A549 (cell line): ENCODE data around the gene FRRS1L. TPM values are rescaled to one million over a fixed set of nuclear protein-coding genes. Genes with fewer than 3 reads are reported as not detected.

Source experiments
- ATAC-seq, 2 experiments: fragments of 200-7000 bp in 1 of 2; fragments of >200 bp in 1 of 2; cut with Nextera tagmentation in 1 of 2; cut with Tn5 transposase in 1 of 2; 3 replicates each; pipeline versions ENCODE4 v1.8.0 to v1.9.1; 2018 to 2020; ENCODE audit warnings: mild to moderate bottlenecking in 1 of 2, moderate library complexity in 1 of 2
- CTCF ChIA-PET: fragments of 300-600 bp; sonication (Branson Sonifier 250); formaldehyde crosslinking; extraction: SDS; loops from one replicate; lab custom pipeline; 2021; ENCODE audit warnings: antibody characterized with exemption, inconsistent platforms; lab: Yijun Ruan, JAX
- POLR2A ChIA-PET: fragments of 350-600 bp; formaldehyde crosslinking; extraction: SDS; loops from one replicate; lab custom pipeline; 2021; ENCODE audit warnings: antibody characterized with exemption, inconsistent platforms; lab: Yijun Ruan, JAX
- DNase-seq, 2 experiments: peaks; one replicate each; pipeline versions ENCODE4 v3.0.0 to v3.0.0-alpha.2; 2011 to 2016; ENCODE audit warnings: low read depth in 1 of 2, low spot score in 1 of 2
- FAIRE-seq: peaks from 2 replicates; lab custom pipeline; 2011; peaks lifted over from hg19 to GRCh38; lab: Jason Lieb, UNC
- H3K27ac ChIP-seq, 2 experiments: fragments of >200 bp; sonication (Bioruptor Twin); formaldehyde crosslinking; 3 replicates each; pipeline ENCODE4 v1.5.1; 2016 to 2017
- H3K4me1 ChIP-seq: fragments of >200 bp; sonication (Bioruptor Twin); formaldehyde crosslinking; 3 replicates; pipeline ENCODE4 v1.6.1; 2016
- H3K4me2 ChIP-seq: fragments of >200 bp; sonication (Bioruptor Twin); formaldehyde crosslinking; 3 replicates; pipeline ENCODE4 v1.6.1; 2016
- H3K4me3 ChIP-seq: fragments of >200 bp; sonication (Bioruptor Twin); formaldehyde crosslinking; 3 replicates; pipeline ENCODE4 v1.5.1; 2016
- H3K9me3 ChIP-seq: fragments of >200 bp; sonication (Bioruptor Twin); formaldehyde crosslinking; 3 replicates; pipeline ENCODE4 v1.6.1; 2016
- BCL3 ChIP-seq: fragments of >200 bp; sonication (Bioruptor Twin); formaldehyde crosslinking; IDR thresholded peaks from 3 replicates; pipeline ENCODE4 v1.6.1; 2016
- CBX8 ChIP-seq: fragments of 200-600 bp; sonication (generic); IDR thresholded peaks from 2 replicates; pipeline ENCODE4 v1.6.1; 2016
- CTCF ChIP-seq: fragments of >200 bp; sonication (Bioruptor Twin); formaldehyde crosslinking; IDR thresholded peaks from 3 replicates; pipeline ENCODE4 v1.5.1; 2016
- EHF ChIP-seq: fragments of 250-450 bp; sonication (Bioruptor Pico); IDR thresholded peaks from 2 replicates; pipeline ENCODE4 v1.5.0; 2020; ENCODE audit warnings: mild to moderate bottlenecking
- ELK1 ChIP-seq: fragments of 150-350 bp; IDR thresholded peaks from 2 replicates; pipeline ENCODE4 v1.6.1; 2014; ENCODE audit warnings: low read depth, mild to moderate bottlenecking, low read length
- EP300 ChIP-seq, 2 experiments: fragments of >200 bp; sonication (Bioruptor Twin); formaldehyde crosslinking; IDR thresholded peaks; 2 replicates in 1 of 2; 3 replicates in 1 of 2; pipeline ENCODE4 v1.6.1; 2016 to 2017
- ESRRA ChIP-seq: fragments of 150-350 bp; IDR thresholded peaks from 2 replicates; pipeline ENCODE4 v1.6.1; 2014; ENCODE audit warnings: mild to moderate bottlenecking, low read length, borderline replicate concordance
- FOSB ChIP-seq: fragments of 250-450 bp; sonication (Bioruptor Pico); IDR thresholded peaks from 2 replicates; pipeline ENCODE4 v1.5.0; 2020; ENCODE audit warnings: mild to moderate bottlenecking, moderate library complexity
- GATA3 ChIP-seq: IDR thresholded peaks from 2 replicates; pipeline ENCODE4 v1.6.1; 2012; ENCODE audit warnings: borderline replicate concordance
- HEYL ChIP-seq: fragments of 250-450 bp; sonication (Bioruptor Pico); IDR thresholded peaks from 2 replicates; pipeline ENCODE4 v1.8.0; 2021; ENCODE audit warnings: mild to moderate bottlenecking, moderate library complexity
- HOXA7 ChIP-seq: fragments of 250-450 bp; sonication (Bioruptor Pico); IDR thresholded peaks from 2 replicates; pipeline ENCODE4 v1.5.0; 2020; ENCODE audit warnings: mild to moderate bottlenecking, moderate library complexity
- HOXB13 ChIP-seq: fragments of 250-450 bp; sonication (Bioruptor Pico); IDR thresholded peaks from 2 replicates; pipeline ENCODE4 v1.5.0; 2020; ENCODE audit warnings: low read depth, mild to moderate bottlenecking, moderate library complexity
- JUNB ChIP-seq: fragments of >200 bp; sonication (Bioruptor Twin); formaldehyde crosslinking; IDR thresholded peaks from 2 replicates; pipeline ENCODE4 v1.6.1; 2016
- MAFK ChIP-seq: fragments of 450-650 bp; IDR thresholded peaks from 2 replicates; pipeline ENCODE4 v1.6.1; 2014; ENCODE audit not compliant: partially characterized antibody
- MAX ChIP-seq: IDR thresholded peaks from 2 replicates; pipeline ENCODE4 v1.6.1; 2012
- MAZ ChIP-seq: fragments of 150-350 bp; IDR thresholded peaks from 2 replicates; pipeline ENCODE4 v1.6.1; 2014; ENCODE audit warnings: antibody characterized with exemption, low read depth, low read length, borderline replicate concordance
- NFE2L2 ChIP-seq: fragments of 150-350 bp; conservative IDR thresholded peaks from 2 replicates; pipeline ENCODE4 v1.6.1; 2014; ENCODE audit warnings: low read length
- NR3C1 ChIP-seq: fragments of >200 bp; sonication (Bioruptor Twin); formaldehyde crosslinking; IDR thresholded peaks from 3 replicates; pipeline ENCODE4 v1.6.1; 2017
- PBX3 ChIP-seq: IDR thresholded peaks from 2 replicates; pipeline ENCODE4 v1.6.1; 2012
- PHF8 ChIP-seq: fragments of 200-600 bp; sonication (generic); IDR thresholded peaks from 2 replicates; pipeline ENCODE4 v1.6.1; 2016; ENCODE audit warnings: low read depth, mild to moderate bottlenecking, antibody characterized with exemption, moderate library complexity, borderline replicate concordance
- POLR2AphosphoS2 ChIP-seq: conservative IDR thresholded peaks from 2 replicates; pipeline ENCODE4 v1.6.1; 2012; ENCODE audit warnings: low read length, improper control_type of control experiment, inconsistent platforms
- RAD21 ChIP-seq, 2 experiments: fragments of >200 bp in 1 of 2; sonication (Bioruptor Twin) in 1 of 2; formaldehyde crosslinking in 1 of 2; IDR thresholded peaks in 1 of 2; conservative IDR thresholded peaks in 1 of 2; 2 replicates in 1 of 2; 3 replicates in 1 of 2; pipeline ENCODE4 v1.6.1; 2012 to 2018; ENCODE audit warnings: inconsistent platforms in 1 of 2
- RFX5 ChIP-seq: fragments of 450-650 bp; IDR thresholded peaks from 2 replicates; pipeline ENCODE4 v1.7.1; 2014; ENCODE audit warnings: antibody characterized with exemption, mild to moderate bottlenecking, moderate library complexity
- RNF2 ChIP-seq: fragments of 200-600 bp; sonication (generic); IDR thresholded peaks from 2 replicates; pipeline ENCODE4 v1.6.1; 2016; ENCODE audit warnings: low read depth, mild to moderate bottlenecking, antibody characterized with exemption, moderate library complexity, borderline replicate concordance
- TFCP2L1 ChIP-seq: fragments of 250-450 bp; sonication (Bioruptor Pico); IDR thresholded peaks from 2 replicates; pipeline ENCODE4 v1.5.0; 2021; ENCODE audit warnings: mild to moderate bottlenecking
- ZC3H11A ChIP-seq: fragments of 450-650 bp; IDR thresholded peaks from 2 replicates; pipeline ENCODE4 v1.6.1; 2014; ENCODE audit warnings: antibody characterized with exemption, mild to moderate bottlenecking
- ZFP36 ChIP-seq: fragments of 450-650 bp; IDR thresholded peaks from 2 replicates; pipeline ENCODE4 v1.6.1; 2014; ENCODE audit warnings: borderline replicate concordance; ENCODE audit not compliant: partially characterized antibody
- ZNF302 ChIP-seq: fragments of 250-450 bp; sonication (Bioruptor Pico); IDR thresholded peaks from 2 replicates; pipeline ENCODE4 v1.9.0; 2021; ENCODE audit warnings: inconsistent platforms, mild to moderate bottlenecking, moderate library complexity
- ZSCAN20 ChIP-seq: fragments of 250-450 bp; sonication (Bioruptor Pico); IDR thresholded peaks from 2 replicates; pipeline ENCODE4 v1.8.0; 2022; ENCODE audit warnings: mild to moderate bottlenecking, moderate library complexity
- WGBS: methylation state at CpG from one replicate; pipeline ENCODE4 v1.1.6; 2017; ENCODE audit errors: missing lambda C conversion rate; 5-methylcytosine and 5-hydroxymethylcytosine counted together
- polyA plus RNA-seq, 4 experiments: library from polyadenylated mRNA; depleted of rRNA in 3 of 4; stranded (reverse); fragments of >200 nt; fragmentation: RNase III in 1 of 4; extraction: RNeasy Plus Mini Kit Qiagen cat#74134 plus additional on column Dnase treatment in 1 of 4; gene quantifications; 2 replicates in 3 of 4; 3 replicates in 1 of 4; pipeline ENCODE4 v1.2.3, GENCODE V29; 2011 to 2017

Gene FRRS1L
- polyA plus RNA-seq, 2 of the 4 experiments (the other 2 are of a cell fraction), result 0.54 to 1.5 TPM

GRCh38 chr9:109171926-109172325 lies 4.9 kb upstream of the FRRS1L start (continued):
- no peak for TF ChIP-seq HOXA7 (CRISPR knock-in tag)
- no peak for TF ChIP-seq MAZ
- no peak for TF ChIP-seq JUNB
- TF ChIP-seq RFX5, result no peak
- no peak for TF ChIP-seq NFE2L2
- TF ChIP-seq EHF (CRISPR knock-in tag), result no peak
- no peak for TF ChIP-seq ZNF302 (CRISPR knock-in tag)
- no peak for TF ChIP-seq HOXB13 (CRISPR knock-in tag)
- TF ChIP-seq ELK1, result no peak
- no peak for TF ChIP-seq MAX
- no peak for TF ChIP-seq ZSCAN20 (CRISPR knock-in tag)
- TF ChIP-seq, all 56 proteins: peak for 0

- H3K4me3 ChIP-seq, result no peak overlapping the region
- TF ChIP-seq ESRRA (no peak), TFCP2L1 (CRISPR knock-in tag) (no peak), CBX8 (no peak), ELK1 (no peak)
- ChIA-PET POLR2A (no interaction called here), CTCF (interaction anchor here (2.0 kb wide), 1 partner anchor 15 kb away, joined by 5 read pairs; no protein-coding TSS in a partner anchor)
- H3K4me1 ChIP-seq, result no peaks in the 10 kb centered on the region
- no peaks in the 10 kb centered on the region for H3K9me3 ChIP-seq
- DNase-seq (no peak), ATAC-seq (no peak), FAIRE-seq (no peak)
- H3K4me2 ChIP-seq, result no peak overlapping the region
- no peak overlapping the region for H3K27ac ChIP-seq
Observed at GRCh38 chr9:109168170-109168569, 1.1 kb upstream of the FRRS1L start.

GRCh38 chr9:109167716-109168115 lies 667 bp upstream of the FRRS1L start:
- no peak for FAIRE-seq
- WGBS, result 87% methylated on average over 5 of the region's 5 CpGs
- TF ChIP-seq FOSB (CRISPR knock-in tag) (no peak), NR3C1 (no peak), GATA3 (no peak), JUNB (no peak), EP300 (IDR thresholded peaks at IDR 0.05) (no peak), ZC3H11A (no peak), RAD21 (conservative IDR thresholded peaks at IDR 0.05 in 1 of 2, IDR thresholded peaks at IDR 0.05 in 1 of 2) (no peak), HOXB13 (CRISPR knock-in tag) (no peak), ZFP36 (no peak), RNF2 (no peak), BCL3 (no peak), PBX3 (no peak), MAFK (no peak), HEYL (CRISPR knock-in tag) (no peak), POLR2AphosphoS2 (no peak), CTCF (no peak), NFE2L2 (no peak), PHF8 (no peak)
- TF ChIP-seq, all 56 proteins: peak for 0
- no peak overlapping the region for H3K4me2 ChIP-seq
- no peak for ATAC-seq
- no peak for DNase-seq
- H3K4me3 ChIP-seq, result no peak overlapping the region
- CTCF ChIA-PET, result interaction anchor here (2.0 kb wide), 1 partner anchor 15 kb away, joined by 5 read pairs; no protein-coding TSS in a partner anchor
- H3K27ac ChIP-seq, result no peak overlapping the region
- POLR2A ChIA-PET, result no interaction called here
- no peaks in the 10 kb centered on the region for H3K4me1 ChIP-seq
- no peaks in the 10 kb centered on the region for H3K9me3 ChIP-seq
